COLO829 (cell line): ENCODE data around the gene ZSCAN20.
"Not testable (repeated sequence)": the region's sequence is repeated elsewhere in the genome, so short reads cannot be mapped to it uniquely, and the experiment has no call there.

ENCODE experiments used
- DNase-seq: peaks from one replicate; pipeline ENCODE4 v3.0.0; 2012; ENCODE audit warnings: low spot score

ZSCAN20 gene

DNA sequence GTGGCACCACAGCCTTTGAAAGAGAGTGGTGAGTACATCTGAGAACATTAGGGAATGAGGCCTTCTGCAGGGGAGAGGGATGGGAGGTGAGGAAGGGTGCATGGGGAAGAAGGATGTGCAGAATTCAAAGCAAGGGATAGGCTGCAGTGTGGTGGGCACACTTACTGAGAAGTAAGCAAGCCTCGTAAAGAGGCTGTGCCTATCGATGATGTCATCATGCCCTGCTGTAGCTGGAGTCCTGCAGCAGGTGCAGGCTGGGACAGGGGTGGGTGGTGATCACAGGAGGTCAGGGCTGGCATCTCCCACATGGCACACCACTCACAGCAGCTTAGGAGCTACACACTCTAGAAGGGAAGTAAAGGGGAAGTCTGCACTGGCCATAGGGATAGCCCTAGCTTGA, 16.2 kb downstream of the ZSCAN20 start:
- no peak for DNase-seq

DNA sequence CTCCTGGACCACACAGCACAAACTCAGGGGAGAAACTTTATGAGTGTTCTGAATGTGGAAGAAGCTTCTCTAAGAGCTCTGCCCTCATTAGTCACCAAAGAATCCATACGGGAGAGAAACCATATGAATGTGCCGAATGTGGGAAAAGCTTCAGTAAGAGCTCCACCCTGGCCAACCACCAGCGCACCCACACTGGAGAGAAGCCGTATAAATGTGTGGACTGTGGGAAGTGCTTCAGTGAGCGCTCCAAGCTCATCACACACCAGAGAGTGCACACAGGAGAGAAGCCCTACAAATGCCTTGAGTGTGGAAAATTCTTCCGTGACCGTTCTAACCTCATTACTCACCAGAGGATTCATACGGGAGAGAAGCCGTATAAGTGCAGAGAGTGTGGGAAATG, 22.5 kb downstream of the ZSCAN20 start:
- DNase-seq = no peak

DNA sequence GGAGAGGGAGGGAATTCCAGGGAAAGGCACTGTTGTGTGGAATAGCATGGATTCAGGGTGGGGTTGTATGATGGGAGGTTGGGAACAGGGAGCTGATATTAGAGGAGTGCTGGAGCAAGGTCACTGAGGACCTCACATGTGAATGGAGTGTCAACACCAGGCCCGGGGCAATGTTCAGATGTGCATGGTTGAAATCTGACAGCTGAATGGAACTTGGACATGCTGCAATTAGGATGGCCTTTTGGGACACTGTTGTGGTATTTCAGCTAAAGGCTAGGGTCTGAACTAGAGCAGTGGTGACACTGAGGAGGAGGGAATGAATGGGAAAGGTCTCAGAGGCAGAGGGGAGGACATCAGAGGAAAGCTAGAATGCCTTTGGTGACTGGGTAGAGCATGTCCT, 25.0 kb downstream of the ZSCAN20 start:
- no peak for DNase-seq

DNA sequence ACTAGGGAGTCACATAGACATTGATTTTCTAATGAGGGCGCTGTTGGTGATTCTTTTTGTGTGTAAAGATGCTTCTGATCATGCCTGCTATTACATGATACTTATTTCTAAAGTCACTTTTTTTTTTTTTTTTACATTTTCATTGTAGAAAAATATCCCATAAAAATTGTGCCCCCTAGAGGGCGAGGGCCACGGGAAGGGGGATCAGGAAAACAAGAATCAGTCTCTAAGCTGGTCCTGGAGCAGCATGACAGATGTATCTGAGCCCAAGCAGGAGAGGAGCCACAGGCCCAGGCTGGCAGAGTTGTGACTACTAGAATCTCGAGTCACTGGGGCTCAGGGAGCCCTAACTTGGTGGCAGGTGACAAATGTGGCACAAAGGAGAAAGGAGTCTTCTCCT, 28.1 kb downstream of the ZSCAN20 start:
- DNase-seq = no peak

DNA sequence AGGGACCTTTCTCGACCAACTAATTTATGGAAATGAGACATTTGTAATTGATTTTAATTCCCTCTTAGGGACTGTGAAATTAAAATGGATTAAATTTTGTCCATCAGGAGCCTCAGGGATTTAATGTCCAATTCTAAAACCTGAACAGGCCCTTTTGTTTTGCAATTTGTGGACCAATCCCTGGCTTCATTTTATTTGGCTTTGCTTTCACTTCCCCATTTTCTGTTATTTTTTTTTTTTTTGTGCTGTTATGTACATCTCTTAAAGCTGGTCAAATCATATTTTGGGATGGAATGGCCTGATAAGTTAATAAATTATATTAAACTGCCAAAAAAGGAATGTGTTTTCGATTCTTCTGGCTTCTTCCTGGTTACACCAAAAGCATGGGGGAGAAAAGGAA, 28.9 kb downstream of the ZSCAN20 start:
- DNase-seq = no peak

DNA sequence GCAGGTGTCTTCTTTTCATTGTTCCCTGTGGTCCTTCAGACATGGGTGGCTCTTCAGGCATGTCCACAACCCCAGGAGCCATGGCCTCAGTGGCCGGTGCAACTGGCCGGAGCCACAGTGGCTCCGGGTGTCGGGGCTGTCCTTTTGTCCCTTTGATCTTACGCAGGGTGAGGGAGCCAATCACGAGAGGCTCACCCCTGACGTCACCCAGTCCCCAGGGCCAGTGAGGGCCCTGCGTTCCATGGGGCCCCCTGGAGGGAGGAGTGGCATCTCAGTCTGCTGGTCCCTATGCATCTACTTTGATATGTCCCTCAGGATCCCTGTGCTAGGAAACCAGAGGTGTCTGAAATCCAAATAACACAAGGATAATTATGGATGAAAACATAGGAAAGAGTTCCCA, 29.3 kb downstream of the ZSCAN20 start:
- no peak for DNase-seq

DNA sequence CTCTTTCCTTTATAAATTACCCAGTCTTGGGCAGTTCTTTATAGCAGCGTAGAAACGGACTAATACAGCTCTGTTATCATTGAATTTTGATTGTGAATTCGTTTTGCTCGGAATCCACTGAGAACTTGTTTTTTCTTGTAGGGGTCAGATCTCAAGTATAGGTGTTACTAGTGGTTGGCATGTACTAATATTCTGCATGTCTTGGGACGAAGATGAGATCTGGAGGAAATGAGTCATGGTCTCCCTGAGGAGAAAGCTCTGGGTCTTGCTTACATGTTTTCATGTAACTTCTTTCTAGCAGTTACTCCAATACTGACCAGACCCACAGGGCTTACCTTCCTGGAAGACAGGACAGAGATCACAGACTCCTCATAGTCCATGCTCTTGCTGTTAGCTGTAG, 30.3 kb downstream of the ZSCAN20 start:
- DNase-seq = no peak

DNA sequence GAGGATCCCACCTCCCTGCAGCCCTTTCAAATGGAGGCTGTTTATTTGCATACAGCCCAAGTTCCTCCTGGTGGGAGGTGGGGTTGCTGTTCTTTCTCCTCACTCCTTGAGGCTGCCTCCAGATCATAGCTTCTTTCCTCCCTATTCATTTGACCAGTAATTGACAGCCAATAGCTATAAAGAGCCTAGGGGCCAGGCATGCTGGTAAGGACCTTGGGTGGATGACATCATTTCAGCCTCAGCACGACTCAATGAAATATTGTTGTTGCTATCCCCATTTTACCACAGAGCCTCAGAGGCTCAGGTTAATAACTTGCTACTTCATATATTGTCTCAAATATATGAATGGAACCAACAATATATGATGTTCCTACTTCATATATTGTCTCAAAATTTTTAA, 31.1 kb downstream of the ZSCAN20 start:
- no peak for DNase-seq

DNA sequence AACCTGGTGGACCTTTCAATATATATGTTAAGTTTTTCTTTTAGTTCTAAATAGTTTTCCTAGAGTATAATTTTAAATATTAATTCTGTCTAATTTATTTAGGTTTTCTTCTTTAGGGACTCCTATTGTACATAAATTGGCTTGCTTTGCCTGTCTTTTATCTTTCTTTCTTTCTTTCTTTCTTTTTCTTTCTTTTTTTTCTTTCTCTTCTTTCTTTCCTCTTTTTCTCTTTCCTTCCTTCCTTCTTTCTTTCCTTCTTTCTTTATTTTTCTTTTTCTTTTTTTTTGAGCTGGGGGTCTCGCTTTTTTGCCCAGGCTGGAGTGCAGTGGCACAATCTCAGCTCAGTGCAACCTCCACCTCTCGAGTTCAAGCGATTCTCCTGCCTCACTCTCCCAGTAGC, 35.2 kb downstream of the ZSCAN20 start:
- no peak for DNase-seq

DNA sequence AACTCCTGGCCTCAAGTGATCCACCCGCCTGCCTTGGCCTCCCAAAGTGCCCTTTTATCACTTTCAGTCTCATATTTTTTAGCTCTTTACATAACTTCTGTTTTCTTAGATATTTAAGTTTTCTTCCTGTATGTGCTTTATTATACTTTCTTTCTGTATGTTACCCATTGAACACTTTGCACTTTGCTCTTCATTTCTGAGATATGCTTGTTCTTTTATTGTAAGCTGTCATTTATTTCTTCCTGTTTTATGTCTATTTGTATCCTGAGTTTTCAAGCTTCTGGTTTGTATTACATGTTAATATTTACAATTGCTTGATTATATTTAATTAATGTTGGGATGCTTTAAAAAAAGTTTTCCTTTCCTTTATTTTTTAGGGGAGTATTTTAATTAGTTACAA, 35.7 kb downstream of the ZSCAN20 start:
- DNase-seq = no peak

DNA sequence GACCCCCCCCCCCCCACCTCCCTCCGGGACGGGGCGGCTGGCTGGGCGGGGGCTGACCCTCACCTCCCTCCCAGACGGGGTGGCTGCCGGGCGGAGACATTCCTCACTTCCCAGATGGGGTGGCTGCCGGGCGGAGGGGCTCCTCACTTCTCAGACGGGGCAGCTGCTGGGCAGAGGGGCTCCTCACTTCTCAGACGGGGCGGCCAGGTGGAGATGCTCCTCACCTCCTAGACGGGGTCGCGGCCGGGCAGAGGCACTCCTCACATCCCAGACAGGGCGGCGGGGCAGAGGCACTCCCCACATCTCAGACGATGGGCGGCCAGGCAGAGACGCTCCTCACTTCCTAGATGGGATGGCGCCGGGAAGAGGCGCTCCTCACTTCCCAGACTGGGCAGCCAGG, 36.8 kb downstream of the ZSCAN20 start:
- DNase-seq = not testable (repeated sequence)

DNA sequence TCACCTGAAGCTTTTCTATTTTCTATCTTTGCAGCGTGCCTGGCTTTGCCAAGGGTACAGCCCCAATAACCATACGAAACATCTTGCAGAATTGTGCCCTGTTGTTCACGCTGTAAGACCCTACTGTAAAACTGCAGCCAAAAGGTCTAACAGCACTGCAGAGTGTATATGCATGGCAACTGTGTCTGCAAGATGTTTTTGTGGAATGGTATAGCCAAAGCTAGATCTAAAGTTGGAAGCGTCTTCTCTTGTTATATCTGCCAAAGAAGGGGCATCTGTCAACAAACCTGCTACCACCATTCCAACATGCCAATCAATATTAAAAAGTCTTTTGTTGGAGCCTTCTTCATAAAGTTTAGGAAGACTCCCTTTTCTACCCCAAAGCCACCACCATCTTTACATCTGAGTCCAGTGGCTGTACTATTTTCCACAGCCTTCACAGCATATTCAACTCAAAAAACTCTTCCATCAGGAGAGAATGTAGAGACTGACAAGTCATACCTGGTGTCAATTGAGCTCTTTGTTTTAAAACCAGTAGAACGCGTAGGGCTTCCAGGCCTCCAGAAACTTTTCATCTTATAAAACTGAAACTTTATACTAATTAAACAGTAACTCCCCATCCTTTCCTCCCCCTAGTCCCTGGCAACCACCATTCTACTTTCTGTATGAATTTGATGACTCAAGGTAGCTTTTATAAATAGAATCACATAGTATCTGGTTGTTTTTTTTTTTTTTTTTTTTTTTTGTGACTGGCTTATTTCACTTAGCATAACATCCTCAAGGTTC, 40.0 kb downstream of the ZSCAN20 start:
- no peak for DNase-seq

DNA sequence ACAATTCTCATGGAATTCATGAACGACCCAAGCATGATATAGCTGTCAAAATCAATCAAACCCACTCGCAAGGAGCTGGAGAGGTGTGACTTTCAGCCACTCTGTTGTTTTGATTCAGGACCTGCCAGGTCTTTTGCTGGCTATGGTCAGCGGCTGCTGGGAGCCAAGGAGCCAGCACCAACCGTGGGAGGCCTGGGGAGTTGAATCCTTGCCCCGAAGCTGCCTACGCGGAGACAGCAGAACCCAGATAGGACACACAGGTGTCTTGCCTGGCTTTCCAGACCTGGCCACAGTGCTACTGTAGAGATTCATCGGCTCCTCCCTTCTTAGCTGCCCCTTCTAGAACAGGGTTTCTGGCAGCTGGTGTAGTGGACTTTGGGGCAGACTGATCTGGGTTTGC, 42.7 kb downstream of the ZSCAN20 start:
- no peak for DNase-seq

DNA sequence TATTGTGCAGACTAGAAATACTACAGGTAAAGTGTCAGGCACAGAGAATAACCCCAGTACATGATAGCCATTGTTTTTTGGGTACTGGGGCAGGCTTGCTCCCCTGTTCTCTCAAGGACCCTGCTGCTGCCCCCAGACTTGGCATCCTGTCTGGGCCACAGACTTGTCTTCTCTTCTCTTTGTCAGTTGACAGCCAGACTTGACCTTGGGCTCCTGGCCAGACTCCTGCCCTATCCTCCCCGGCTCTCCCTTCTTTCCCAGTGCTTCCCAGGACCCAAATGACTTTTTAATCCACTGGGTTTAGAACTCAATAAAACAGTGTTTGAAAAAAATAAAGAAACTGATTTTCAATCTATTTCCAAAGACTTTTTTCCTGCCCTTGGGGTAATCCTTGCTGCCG, 43.2 kb downstream of the ZSCAN20 start:
- DNase-seq = no peak

DNA sequence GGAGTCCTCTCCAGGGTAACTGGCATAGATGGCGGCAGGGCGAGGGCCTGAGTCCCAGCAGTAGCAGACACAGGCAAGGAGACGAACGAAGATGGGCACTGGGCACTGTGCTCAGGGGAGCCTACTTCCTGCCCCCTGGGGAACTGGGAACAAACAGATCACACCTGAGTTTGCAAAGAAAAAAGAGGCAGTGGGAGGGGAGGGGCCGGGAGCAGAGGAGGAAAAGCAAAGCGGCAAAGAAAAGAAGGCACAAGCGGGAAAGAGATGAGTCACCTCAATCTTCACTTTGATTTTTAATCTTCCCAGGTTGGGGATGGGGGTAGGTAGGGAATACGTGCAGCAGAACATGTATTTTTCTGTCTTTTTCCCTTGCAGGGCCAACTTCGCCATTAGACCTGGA, 44.0 kb downstream of the ZSCAN20 start:
- DNase-seq = no peak

DNA sequence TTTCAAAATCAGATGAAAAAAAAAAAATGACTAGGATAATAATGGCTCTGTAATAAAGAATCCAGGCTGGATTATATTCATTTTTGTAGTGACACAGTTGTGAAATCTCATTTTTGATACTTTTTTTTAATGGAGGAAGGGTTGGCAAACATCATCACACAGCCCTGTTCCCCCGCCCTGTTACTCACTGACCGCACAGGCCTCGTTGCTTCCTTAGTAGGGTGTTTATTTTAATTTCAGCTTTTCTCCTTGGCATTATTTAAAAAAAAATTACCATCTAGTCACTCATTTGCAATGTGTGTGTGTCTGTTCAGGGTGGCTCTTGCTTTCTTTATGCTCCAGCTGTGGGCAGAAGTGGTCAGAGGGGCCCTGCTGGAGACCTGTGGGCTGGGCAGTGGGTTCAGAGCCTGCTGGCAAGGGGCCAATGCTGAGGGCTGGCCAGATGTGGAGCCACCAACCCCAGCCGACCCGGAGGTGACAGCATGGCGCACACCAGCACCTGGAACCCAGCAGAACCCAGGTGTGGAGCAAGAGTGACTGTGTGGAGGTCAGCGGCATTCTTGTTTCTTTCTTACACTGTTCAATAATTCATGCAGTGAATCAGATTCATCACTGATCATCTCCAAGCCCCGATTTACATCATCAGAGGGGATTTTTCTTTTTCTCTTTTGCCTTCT, 44.6 kb downstream of the ZSCAN20 start:
- no peak for DNase-seq

DNA sequence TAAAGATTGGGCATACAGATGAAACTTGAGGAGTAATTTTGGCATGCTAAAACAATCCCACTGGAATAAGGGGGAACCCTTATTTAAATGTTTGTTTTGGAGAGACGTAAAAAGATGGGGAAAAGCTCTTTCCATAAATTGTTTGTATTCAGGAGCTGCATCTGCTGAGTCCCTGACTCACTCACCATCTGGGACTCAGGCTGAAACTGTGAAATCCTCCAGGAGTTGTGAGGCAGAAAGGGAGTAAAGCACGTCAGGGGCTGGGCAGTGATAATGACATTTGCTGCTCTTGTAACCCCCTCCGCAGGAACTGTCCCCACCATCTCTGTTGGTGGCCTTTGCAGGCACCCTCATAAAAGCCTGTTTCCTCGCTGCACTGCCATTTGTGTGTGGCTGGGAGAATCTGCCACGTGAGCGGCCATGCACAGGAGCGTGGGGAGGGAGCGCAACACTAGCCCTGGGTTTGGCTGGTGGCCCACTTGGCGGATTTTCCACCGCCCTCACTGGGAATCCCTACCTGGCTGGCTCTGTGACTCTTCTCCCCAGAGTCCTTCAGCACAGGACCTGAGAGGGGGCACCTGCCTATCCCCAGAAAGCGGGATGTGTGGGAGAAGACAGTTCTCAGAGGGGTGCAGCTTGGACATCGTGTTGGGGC, 45.3 kb downstream of the ZSCAN20 start:
- no peak for DNase-seq

DNA sequence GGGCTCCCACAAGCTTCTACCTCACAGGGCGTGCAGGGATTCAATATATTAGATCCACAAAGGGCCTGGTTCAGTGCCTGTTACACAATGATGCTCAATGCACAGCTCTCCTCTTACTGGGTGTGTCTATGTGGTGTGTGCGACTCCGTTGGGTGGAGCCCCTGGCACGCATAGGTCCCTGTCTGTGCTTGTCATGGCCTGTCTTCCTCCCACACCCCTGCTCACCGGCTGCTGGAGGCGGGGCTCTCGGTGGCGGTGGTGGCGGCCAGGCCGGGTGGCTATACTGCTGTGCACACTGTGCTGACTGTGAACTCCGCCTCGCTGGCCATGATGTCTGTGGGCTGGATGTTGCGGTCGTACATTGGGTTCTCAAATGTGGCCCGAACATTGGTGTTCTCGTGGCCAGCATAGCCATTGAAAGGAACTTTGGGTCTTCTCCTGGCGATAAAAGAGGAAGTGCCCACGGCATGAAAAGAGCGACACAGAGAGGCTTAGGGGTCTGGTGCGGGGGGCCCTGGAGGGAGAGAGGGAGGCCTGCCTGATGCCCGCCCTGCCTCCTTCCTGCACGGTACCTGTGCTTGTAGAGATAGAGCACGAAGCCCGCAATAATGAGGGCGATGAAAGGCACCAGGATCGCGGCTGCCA, 46.9 kb downstream of the ZSCAN20 start:
- no peak for DNase-seq

DNA sequence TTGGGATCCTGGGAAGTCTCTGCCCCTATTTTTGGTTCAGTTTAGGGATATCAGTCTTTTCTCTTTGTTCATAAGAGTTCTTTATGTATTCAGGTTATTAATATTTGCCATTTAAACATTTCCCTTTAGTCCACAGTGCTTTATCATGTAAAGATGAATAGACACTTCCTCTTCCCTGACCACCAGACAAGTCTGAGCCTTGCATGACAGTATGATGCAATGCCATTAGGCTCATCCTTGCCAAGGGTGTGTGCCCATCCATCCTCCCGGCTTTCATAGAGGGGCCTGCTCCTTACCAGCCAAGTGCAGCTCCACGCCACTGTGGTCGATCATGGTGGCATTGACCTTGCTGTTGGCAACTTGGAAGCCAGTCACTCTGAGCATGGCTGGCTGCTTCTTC, 52.1 kb downstream of the ZSCAN20 start:
- DNase-seq = no peak

DNA sequence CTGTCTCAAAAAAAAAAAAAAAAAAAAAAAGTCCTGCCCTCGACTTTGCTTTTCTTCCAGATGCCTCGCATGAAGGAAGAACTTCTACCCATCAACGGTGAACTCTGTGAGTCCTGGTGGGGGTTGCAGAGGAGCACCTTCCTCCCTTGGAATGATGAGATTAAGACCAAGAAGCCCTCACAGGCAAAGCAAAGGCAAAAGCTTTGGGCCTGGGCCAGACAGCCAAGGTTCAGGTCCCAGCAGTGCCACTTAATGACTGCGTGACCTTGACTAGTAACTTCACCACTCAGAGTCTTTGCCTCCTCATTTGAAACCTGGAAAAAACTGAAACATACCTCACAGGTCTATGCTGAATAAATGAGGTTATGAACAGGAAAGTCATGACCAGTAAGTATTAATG, 55.5 kb downstream of the ZSCAN20 start:
- DNase-seq = no peak

DNA sequence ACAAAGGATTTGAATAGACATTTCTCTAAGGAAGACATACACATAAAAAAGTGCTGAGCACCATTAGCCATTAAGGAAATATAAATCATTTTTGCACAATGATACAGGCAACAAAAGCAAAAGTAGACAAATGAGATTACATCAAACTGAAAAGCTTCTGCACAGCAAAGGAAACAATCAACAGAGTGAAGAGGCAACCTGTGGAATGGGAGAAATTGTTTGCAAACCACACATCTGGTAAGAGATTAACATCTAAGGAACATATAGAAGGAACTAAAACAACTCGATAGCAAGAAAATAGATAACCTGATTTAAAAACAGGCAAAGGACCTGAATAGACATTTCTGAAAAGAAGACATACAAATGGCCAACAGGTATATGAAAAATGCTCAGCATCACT, 57.5 kb downstream of the ZSCAN20 start:
- DNase-seq = no peak

DNA sequence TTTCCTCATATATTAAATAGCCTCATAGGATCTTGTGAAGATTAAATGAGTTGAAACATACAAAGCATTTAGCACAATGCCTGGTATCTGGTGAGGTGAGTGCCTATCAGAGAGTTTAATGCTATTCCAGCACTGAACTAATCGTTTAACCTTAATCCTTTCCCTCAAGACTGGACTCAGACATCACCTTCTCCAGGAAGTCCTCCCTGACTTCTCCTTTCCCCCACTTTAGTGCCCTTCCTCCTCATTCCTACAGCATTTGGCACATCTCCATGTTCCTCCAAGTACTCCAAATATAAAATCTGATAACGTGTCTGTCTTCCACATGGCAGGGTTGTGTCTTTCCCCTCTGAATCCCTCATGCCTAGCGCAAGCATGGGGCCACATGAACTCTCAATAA, 59.8 kb downstream of the ZSCAN20 start:
- no peak for DNase-seq

DNA sequence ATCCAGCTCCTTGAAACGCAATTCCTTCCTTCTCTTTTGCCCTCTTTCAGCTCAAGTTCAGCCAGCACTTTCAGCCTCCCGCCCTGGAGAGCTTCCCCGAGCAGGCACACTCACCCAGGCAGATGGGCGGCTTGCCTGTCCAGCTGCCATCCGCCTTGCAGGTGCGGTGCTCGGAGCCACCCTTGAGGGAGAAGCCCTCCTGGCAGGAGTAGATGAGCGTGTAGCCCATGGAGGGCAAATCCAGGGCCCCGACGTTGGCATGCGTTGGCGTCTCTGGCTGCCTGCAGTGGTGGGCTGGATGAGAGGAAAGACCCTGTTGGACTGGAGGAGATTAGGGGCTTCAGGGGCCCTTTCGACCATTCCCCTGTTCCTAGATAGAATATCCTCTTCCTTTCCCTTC, 60.5 kb downstream of the ZSCAN20 start:
- no peak for DNase-seq
